Spleen (tissue), 11 donors: ENCODE results near the gene PEAK3. TPM values are rescaled to one million over a fixed set of nuclear protein-coding genes. Genes with fewer than 3 reads are reported as not detected.

Experiments used
- DNase-seq: peaks from one replicate; pipeline ENCODE4 v3.0.0-alpha.2; 2020
- H3K27ac ChIP-seq, 8 donors: fragments of 200-600 bp; sonication (generic) in 7 of 8; 1 replicate in 4 of 8; 2 replicates in 4 of 8; pipeline versions ENCODE4 v1.5.0 to v1.8.0; 2016 to 2021; ENCODE audit warnings: inconsistent platforms in 4 of 8, mild to moderate bottlenecking in 4 of 8, moderate library complexity in 1 of 8
- H3K27me3 ChIP-seq, 7 donors: fragments of 200-600 bp; sonication (generic) in 6 of 7; replicated peaks in 1 of 7; 1 replicate in 4 of 7; 2 replicates in 3 of 7; pipeline versions ENCODE4 v1.5.0 to v1.8.0; 2016 to 2021; ENCODE audit warnings: inconsistent platforms in 3 of 7, mild to moderate bottlenecking in 1 of 7
- H3K36me3 ChIP-seq, 6 donors: fragments of 200-600 bp; sonication (generic) in 5 of 6; 1 replicate in 4 of 6; 2 replicates in 2 of 6; pipeline versions ENCODE4 v1.5.0 to v1.8.0; 2016 to 2021; ENCODE audit warnings: inconsistent platforms in 2 of 6
- H3K4me1 ChIP-seq, 6 donors: fragments of 200-600 bp; sonication (generic) in 5 of 6; 1 replicate in 3 of 6; 2 replicates in 3 of 6; pipeline versions ENCODE4 v1.5.0 to v1.8.0; 2016 to 2021; ENCODE audit warnings: inconsistent platforms in 3 of 6
- H3K4me3 ChIP-seq, 8 donors: fragments of 200-600 bp; sonication (generic) in 7 of 8; 1 replicate in 4 of 8; 2 replicates in 4 of 8; pipeline versions ENCODE4 v1.5.0 to v1.8.0; 2016 to 2021; ENCODE audit warnings: inconsistent platforms in 4 of 8, mild to moderate bottlenecking in 4 of 8, moderate library complexity in 2 of 8
- H3K9me3 ChIP-seq, 8 donors: fragments of 200-600 bp; sonication (generic) in 7 of 8; 1 replicate in 4 of 8; 2 replicates in 4 of 8; pipeline versions ENCODE4 v1.5.0 to v1.8.0; 2016 to 2021; ENCODE audit warnings: inconsistent platforms in 4 of 8
- CTCF ChIP-seq, 11 experiments: fragments of 200-600 bp in 7 of 11; fragments of 450-650 bp in 4 of 11; sonication (generic) in 4 of 11; IDR thresholded peaks in 8 of 11; conservative IDR thresholded peaks in 3 of 11; 1 replicate in 7 of 11; 2 replicates in 4 of 11; pipeline versions ENCODE4 v1.4.0 to v1.8.0; 2016 to 2021; ENCODE audit warnings: antibody characterized with exemption in 11 of 11, inconsistent platforms in 4 of 11, mild to moderate bottlenecking in 1 of 11
- POLR2A ChIP-seq, 3 donors: fragments of 450-650 bp; IDR thresholded peaks; one replicate each; pipeline ENCODE4 v1.5.1; 2017; ENCODE audit warnings: antibody characterized with exemption in 3 of 3, mild to moderate bottlenecking in 1 of 3
- POLR2AphosphoS5 ChIP-seq, 3 donors: sonication (generic); formaldehyde crosslinking; IDR thresholded peaks; one replicate each; pipeline ENCODE4 v1.5.1; 2017; ENCODE audit warnings: antibody characterized with exemption in 3 of 3
- WGBS, 5 donors: extraction: QIAGEN DNeasy Blood & Tissue Kit in 3 of 5; methylation state at CpG; one replicate each; pipeline versions ENCODE4 v1.1.5 to v1.1.7; 2013 to 2018; 5-methylcytosine and 5-hydroxymethylcytosine counted together
- intact Hi-C: fragments of 100-400 bp; cut with DNase I; formaldehyde crosslinking; loops from one replicate; pipeline ENCODE4 v1.15.0; 2023; ENCODE audit warnings: low total_unique reads
- polyA plus RNA-seq, 3 donors: library from polyadenylated mRNA; stranded (reverse); fragments of 200-250 nt; gene quantifications; one replicate each; pipeline ENCODE4 v1.2.1, GENCODE V29; 2013
- total RNA-seq, 7 donors: library from RNA; depleted of rRNA in 3 of 7; stranded (reverse); fragments of >200 nt in 3 of 7; fragmentation: NEBNext Ultra II Directional in 4 of 7; extraction: Animal tissue kit (Norgen Biotek cat#: 25700) in 4 of 7; gene quantifications; one replicate each; pipeline versions ENCODE4 v1.1.0 to v1.2.1, GENCODE V29; 2016 to 2021
- donor health status: healthy with polysubstance abuse.
- donor health status: DM: no; HTN: no; CAD: no; lungs with moderate emphysema.
- donor health status: DM: no; HTN: no; CAD: no.
- donor health status: Bipolar disorder and iron deficiency.
- donor health status: healthy.
- donor health status: DM: no; HTN: no; CAD: no.
- donor health status: DM: yes; HTN: yes; CAD: no.

Gene PEAK3
- total and polyA plus RNA-seq, 10 donors: 0.30 to 17.4 (median 6.4) TPM

- peaks cover 0 to 53% (median 3%) of the 10 kb centered on the region in 6 donors for H3K36me3 ChIP-seq
- peak overlapping the region in 2 of 8 donors; percentile 19 to 21 for H3K4me3 ChIP-seq
- H3K27me3 ChIP-seq: peaks cover 0 to 56% (median 23%) of the 10 kb centered on the region in 7 donors
- TF ChIP-seq POLR2A (IDR thresholded peaks at IDR 0.05): no peak
- TF ChIP-seq POLR2AphosphoS5 (IDR thresholded peaks at IDR 0.05): peak in 2 of 3 donors; percentile 3 to 44
- H3K9me3 ChIP-seq: no peaks in the 10 kb centered on the region
- intact Hi-C loops: no loop called here
- no peak for DNase-seq
- 45 to 60% (median 48%) methylated on average over 26 of the region's 26 CpGs for WGBS, 5 donors
- H3K4me1 ChIP-seq: peaks cover 17 to 92% (median 61%) of the 10 kb centered on the region in 6 donors
- peak overlapping the region in 5 of 8 donors; percentile 20 to 66 (median 59) for H3K27ac ChIP-seq
Measured at GRCh38 chr19:2294687-2295335, 12.8 kb upstream of the PEAK3 start.

- peak; percentile 85 for DNase-seq
- 28 to 67% (median 47%) methylated on average over 32 to 67 of the region's 67 CpGs for WGBS, 5 donors
- H3K4me3 ChIP-seq: peak overlapping the region; percentile 25 to 86 (median 75)
Measured at GRCh38 chr19:2291185-2291751, 9.3 kb upstream of the PEAK3 start.

GRCh38 chr19:2290441-2291184 is 8.6 kb upstream of the PEAK3 start:
- intact Hi-C loops: no loop called here
- H3K4me3 ChIP-seq: peak overlapping the region; percentile 25 to 86 (median 75)
- TF ChIP-seq CTCF (IDR thresholded peaks at IDR 0.05 in 8 of 11, conservative IDR thresholded peaks at IDR 0.05 in 3 of 11) (no peak), POLR2A (IDR thresholded peaks at IDR 0.05) (no peak), POLR2AphosphoS5 (IDR thresholded peaks at IDR 0.05) (peak in 2 of 3 donors; percentile 10 to 61)
- DNase-seq: peak; percentile 90
- H3K4me1 ChIP-seq: peaks cover 21 to 100% (median 76%) of the 10 kb centered on the region in 6 donors
- peak overlapping the region; percentile 78 to 99 (median 92) for H3K27ac ChIP-seq
- 0 to 2% (median 2%) methylated on average over 13 to 82 of the region's 82 CpGs for WGBS, 5 donors
- peaks cover 0 to 61% (median 34%) of the 10 kb centered on the region in 7 donors for H3K27me3 ChIP-seq
- no peaks in the 10 kb centered on the region for H3K9me3 ChIP-seq
- peaks cover 0 to 46% (median 3%) of the 10 kb centered on the region in 6 donors for H3K36me3 ChIP-seq

More at GRCh38 chr19:2291185-2291751, 9.3 kb upstream of the PEAK3 start:
- Histone ChIP-seq H3K27me3 (peaks cover 0 to 67% (median 34%) of the 10 kb centered on the region in 7 donors), H3K9me3 (no peaks in the 10 kb centered on the region), H3K4me1 (peaks cover 21 to 100% (median 82%) of the 10 kb centered on the region in 6 donors), H3K27ac (peak overlapping the region in 7 of 8 donors; percentile 91 to 99 (median 93)), H3K36me3 (peaks cover 0 to 52% (median 3%) of the 10 kb centered on the region in 6 donors)
- TF ChIP-seq POLR2AphosphoS5 (IDR thresholded peaks at IDR 0.05) (no peak), POLR2A (IDR thresholded peaks at IDR 0.05) (no peak), CTCF (IDR thresholded peaks at IDR 0.05 in 8 of 11, conservative IDR thresholded peaks at IDR 0.05 in 3 of 11) (no peak)
- intact Hi-C loops: no loop called here

GRCh38 chr19:2289714-2290435 is 7.9 kb upstream of the PEAK3 start:
- Histone ChIP-seq H3K4me3 (peak overlapping the region; percentile 25 to 86 (median 75)), H3K36me3 (peaks cover 0 to 38% (median 3%) of the 10 kb centered on the region in 6 donors), H3K4me1 (peaks cover 21 to 100% (median 71%) of the 10 kb centered on the region in 6 donors), H3K27me3 (peaks cover 0 to 61% (median 34%) of the 10 kb centered on the region in 7 donors), H3K9me3 (no peaks in the 10 kb centered on the region), H3K27ac (peak overlapping the region; percentile 78 to 99 (median 92))
- intact Hi-C loops: no loop called here
- peak; percentile 94 for DNase-seq
- 0 to 1% (median 0%) methylated on average over 21 to 74 of the region's 74 CpGs for WGBS, 5 donors
- TF ChIP-seq POLR2A (IDR thresholded peaks at IDR 0.05) (no peak), CTCF (IDR thresholded peaks at IDR 0.05 in 8 of 11, conservative IDR thresholded peaks at IDR 0.05 in 3 of 11) (no peak), POLR2AphosphoS5 (IDR thresholded peaks at IDR 0.05) (peak; percentile 61 to 87 (median 73))
